IPS-18a (cell line): ENCODE results near the gene BACE2.

Experiments used
- H3K27ac ChIP-seq: one replicate; pipeline ENCODE4 v1.5.1; 2013; ENCODE audit warnings: low read length
- H3K27me3 ChIP-seq: one replicate; pipeline ENCODE4 v1.6.1; 2013; ENCODE audit warnings: mild to moderate bottlenecking, low read length; ENCODE audit not compliant: control insufficient read depth, insufficient read depth
- H3K36me3 ChIP-seq: one replicate; pipeline ENCODE4 v1.6.1; 2013; ENCODE audit warnings: low read depth, low read length; ENCODE audit not compliant: control insufficient read depth
- H3K4me1 ChIP-seq: one replicate; pipeline ENCODE4 v1.6.1; 2013; ENCODE audit warnings: low read depth, low read length; ENCODE audit not compliant: control insufficient read depth
- H3K4me3 ChIP-seq: one replicate; pipeline ENCODE4 v1.5.1; 2013; ENCODE audit warnings: low read length
- H3K9ac ChIP-seq: one replicate; pipeline ENCODE4 v1.6.1; 2013; ENCODE audit warnings: mild to moderate bottlenecking, low read length, moderate library complexity
- H3K9me3 ChIP-seq: one replicate; pipeline ENCODE4 v1.6.1; 2013; ENCODE audit warnings: low read depth, low read length; ENCODE audit not compliant: control insufficient read depth

Gene BACE2

GRCh38 chr21:41169258-41169576 lies 1.3 kb downstream of the BACE2 start:
- no peaks in the 10 kb centered on the region for H3K36me3 ChIP-seq
- no peaks in the 10 kb centered on the region for H3K9me3 ChIP-seq
- peak overlapping the region; percentile 56 for H3K4me3 ChIP-seq
- H3K27me3 ChIP-seq, result peaks cover 43% of the 10 kb centered on the region
- peaks cover 6% of the 10 kb centered on the region for H3K4me1 ChIP-seq
- no peak overlapping the region for H3K9ac ChIP-seq
- H3K27ac ChIP-seq, result no peak overlapping the region

GRCh38 chr21:41169701-41170100 lies 1.7 kb downstream of the BACE2 start:
- H3K4me3 ChIP-seq, result no peak overlapping the region
- no peak overlapping the region for H3K27ac ChIP-seq
- no peak overlapping the region for H3K9ac ChIP-seq
- H3K4me1 ChIP-seq, result peaks cover 6% of the 10 kb centered on the region
- no peaks in the 10 kb centered on the region for H3K36me3 ChIP-seq
- no peaks in the 10 kb centered on the region for H3K9me3 ChIP-seq
- H3K27me3 ChIP-seq, result peaks cover 43% of the 10 kb centered on the region

- Histone ChIP-seq H3K27ac (no peak overlapping the region), H3K4me1 (peaks cover 7% of the 10 kb centered on the region), H3K4me3 (no peak overlapping the region), H3K9ac (no peak overlapping the region), H3K9me3 (no peaks in the 10 kb centered on the region), H3K36me3 (no peaks in the 10 kb centered on the region), H3K27me3 (peaks cover 39% of the 10 kb centered on the region)
These were observed 2.5 kb downstream of the BACE2 start for GRCh38 chr21:41170442-41170841.

GRCh38 chr21:41170859-41171609 lies 3.1 kb downstream of the BACE2 start:
- peaks cover 33% of the 10 kb centered on the region for H3K27me3 ChIP-seq
- no peak overlapping the region for H3K9ac ChIP-seq
- H3K36me3 ChIP-seq, result no peaks in the 10 kb centered on the region
- H3K9me3 ChIP-seq, result no peaks in the 10 kb centered on the region
- H3K27ac ChIP-seq, result no peak overlapping the region
- peaks cover 12% of the 10 kb centered on the region for H3K4me1 ChIP-seq
- no peak overlapping the region for H3K4me3 ChIP-seq

- Histone ChIP-seq H3K27me3 (peaks cover 7% of the 10 kb centered on the region), H3K4me1 (peaks cover 9% of the 10 kb centered on the region), H3K9me3 (no peaks in the 10 kb centered on the region), H3K27ac (no peak overlapping the region), H3K4me3 (no peak overlapping the region), H3K36me3 (no peaks in the 10 kb centered on the region), H3K9ac (no peak overlapping the region)
These were observed 7.1 kb downstream of the BACE2 start for GRCh38 chr21:41175080-41175479.

GRCh38 chr21:41176846-41177245 lies 8.9 kb downstream of the BACE2 start:
- Histone ChIP-seq H3K36me3 (no peaks in the 10 kb centered on the region), H3K27me3 (no peaks in the 10 kb centered on the region), H3K9me3 (no peaks in the 10 kb centered on the region), H3K9ac (no peak overlapping the region), H3K4me3 (no peak overlapping the region), H3K4me1 (peaks cover 6% of the 10 kb centered on the region), H3K27ac (no peak overlapping the region)

- H3K27ac ChIP-seq, result no peak overlapping the region
- H3K27me3 ChIP-seq, result no peaks in the 10 kb centered on the region
- H3K36me3 ChIP-seq, result no peaks in the 10 kb centered on the region
- H3K9me3 ChIP-seq, result no peaks in the 10 kb centered on the region
- H3K4me3 ChIP-seq, result no peak overlapping the region
- H3K9ac ChIP-seq, result no peak overlapping the region
- peaks cover 10% of the 10 kb centered on the region for H3K4me1 ChIP-seq
These were observed 12.8 kb downstream of the BACE2 start for GRCh38 chr21:41180752-41181151.

- H3K27me3 ChIP-seq, result no peaks in the 10 kb centered on the region
- H3K9ac ChIP-seq, result no peak overlapping the region
- H3K4me1 ChIP-seq, result peaks cover 8% of the 10 kb centered on the region
- H3K27ac ChIP-seq, result no peak overlapping the region
- H3K9me3 ChIP-seq, result no peaks in the 10 kb centered on the region
- H3K36me3 ChIP-seq, result no peaks in the 10 kb centered on the region
- no peak overlapping the region for H3K4me3 ChIP-seq
These were observed 14.6 kb downstream of the BACE2 start for GRCh38 chr21:41182547-41182946.

- no peak overlapping the region for H3K4me3 ChIP-seq
- no peak overlapping the region for H3K27ac ChIP-seq
- no peaks in the 10 kb centered on the region for H3K27me3 ChIP-seq
- H3K36me3 ChIP-seq, result no peaks in the 10 kb centered on the region
- H3K9ac ChIP-seq, result no peak overlapping the region
- peaks cover 8% of the 10 kb centered on the region for H3K4me1 ChIP-seq
- H3K9me3 ChIP-seq, result no peaks in the 10 kb centered on the region
These were observed 15.6 kb downstream of the BACE2 start for GRCh38 chr21:41183575-41183974.

GRCh38 chr21:41185802-41186201 lies 17.8 kb downstream of the BACE2 start:
- peaks cover 8% of the 10 kb centered on the region for H3K4me1 ChIP-seq
- H3K4me3 ChIP-seq, result no peak overlapping the region
- H3K27me3 ChIP-seq, result no peaks in the 10 kb centered on the region
- no peak overlapping the region for H3K9ac ChIP-seq
- no peaks in the 10 kb centered on the region for H3K36me3 ChIP-seq
- H3K27ac ChIP-seq, result no peak overlapping the region
- no peaks in the 10 kb centered on the region for H3K9me3 ChIP-seq

- Histone ChIP-seq H3K9me3 (no peaks in the 10 kb centered on the region), H3K27ac (no peak overlapping the region), H3K4me3 (no peak overlapping the region), H3K9ac (no peak overlapping the region), H3K36me3 (no peaks in the 10 kb centered on the region), H3K4me1 (peaks cover 8% of the 10 kb centered on the region), H3K27me3 (no peaks in the 10 kb centered on the region)
These were observed 19.0 kb downstream of the BACE2 start for GRCh38 chr21:41186755-41187536.

- Histone ChIP-seq H3K9me3 (no peaks in the 10 kb centered on the region), H3K36me3 (no peaks in the 10 kb centered on the region), H3K9ac (no peak overlapping the region), H3K27me3 (no peaks in the 10 kb centered on the region), H3K4me3 (no peak overlapping the region), H3K4me1 (peaks cover 8% of the 10 kb centered on the region), H3K27ac (no peak overlapping the region)
These were observed 19.6 kb downstream of the BACE2 start for GRCh38 chr21:41187537-41188025.
